Activated CD8-positive, alpha-beta memory T cell treated with anti-CD3 and anti-CD28 coated beads for 4 hours (primary cell): Measurements from ENCODE around the gene NPSR1.
"Not testable (repeated sequence)": the region's sequence is repeated elsewhere in the genome, so short reads cannot be mapped to it uniquely, and the experiment has no call there.

Experiments
- DNase-seq, 2 donors: peaks; one replicate each; pipeline ENCODE4 v3.0.0-alpha.2; 2020; ENCODE audit warnings: low read depth in 2 of 2

NPSR1 gene

DNA sequence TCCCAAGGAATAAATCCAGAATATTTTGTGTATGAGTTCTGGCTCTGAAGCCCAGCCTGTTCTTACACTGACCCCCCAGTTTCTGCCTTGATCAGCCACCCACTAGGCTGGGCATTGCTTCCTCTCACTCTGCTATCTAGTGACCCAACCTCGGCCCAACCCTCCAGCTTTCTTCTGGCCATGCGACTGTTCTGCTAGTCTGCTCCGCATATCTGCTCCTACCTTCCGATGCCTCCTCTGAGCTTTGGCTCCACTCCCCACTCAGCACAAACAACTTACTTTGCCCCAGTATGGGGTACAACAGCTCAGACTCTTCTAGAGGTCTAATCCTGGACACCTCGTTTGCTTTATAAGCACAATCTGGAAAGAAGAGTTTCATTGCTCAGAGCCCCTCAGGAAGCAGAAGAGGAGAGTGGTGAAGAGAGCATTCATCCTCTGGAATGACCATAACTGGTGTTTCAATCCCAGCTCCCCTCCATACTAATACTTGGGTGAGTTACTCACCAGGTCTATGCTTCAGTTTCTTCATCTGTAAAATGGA is 99.6 kb downstream of the NPSR1 start:
- no peak for DNase-seq

GRCh38 chr7:34758111-34758601 is 100.1 kb downstream of the NPSR1 start:
- DNase-seq: no peak

DNA sequence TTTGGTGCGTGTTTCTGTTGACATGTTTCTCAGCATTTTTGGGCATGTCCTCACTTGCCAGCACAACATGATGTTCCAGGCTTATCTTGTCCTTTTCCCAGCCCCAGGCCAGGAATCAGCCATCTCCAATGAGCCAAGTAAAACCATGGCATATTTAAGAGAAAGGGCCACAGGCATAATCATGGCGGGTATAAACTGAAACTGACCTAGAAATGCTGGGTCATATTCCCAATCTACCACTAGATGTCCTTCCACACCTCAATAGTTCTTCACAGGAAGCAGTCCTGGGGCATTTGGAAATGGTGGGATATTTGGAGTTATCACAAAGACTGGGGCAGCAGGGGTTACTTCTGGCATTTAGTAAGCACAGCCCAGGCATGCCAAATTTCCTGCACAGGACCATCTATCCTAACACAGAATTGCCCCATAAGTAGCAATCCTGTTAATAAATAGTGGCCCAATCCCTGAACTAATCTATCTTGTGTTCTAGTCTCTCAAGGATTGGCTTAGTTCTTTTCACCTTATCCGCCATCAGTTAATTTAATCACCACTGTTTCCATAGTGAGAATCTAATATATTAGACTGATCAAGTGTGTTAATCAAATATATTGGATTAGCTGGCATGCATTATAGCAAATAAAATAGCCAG is 101.6 kb downstream of the NPSR1 start:
- no peak for DNase-seq

- DNase-seq: no peak
These were observed 102.3 kb downstream of the NPSR1 start for GRCh38 chr7:34760271-34760670.

GRCh38 chr7:34761206-34761605 is 103.2 kb downstream of the NPSR1 start:
- no peak for DNase-seq

- DNase-seq: no peak
These were observed 103.6 kb downstream of the NPSR1 start for GRCh38 chr7:34761627-34762026.

DNA sequence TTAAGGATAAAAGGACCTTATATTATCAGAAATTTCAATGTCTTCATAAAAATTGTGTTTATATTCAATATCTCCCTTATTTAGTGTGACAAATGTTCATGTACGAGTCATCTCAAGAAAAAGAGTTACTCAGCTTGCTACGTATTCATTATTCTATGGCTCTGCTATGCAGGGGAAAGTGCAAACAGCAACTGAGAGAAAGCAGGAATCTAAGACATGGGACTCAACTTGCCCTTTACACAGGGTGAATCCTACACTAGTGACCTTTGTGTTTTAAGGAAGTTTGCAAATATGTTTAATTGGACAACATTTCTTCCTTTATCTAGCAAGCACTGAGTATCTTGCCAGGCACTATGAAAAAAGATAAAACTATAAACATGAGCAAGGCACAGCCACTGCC is 104.7 kb downstream of the NPSR1 start:
- DNase-seq: no peak

DNA sequence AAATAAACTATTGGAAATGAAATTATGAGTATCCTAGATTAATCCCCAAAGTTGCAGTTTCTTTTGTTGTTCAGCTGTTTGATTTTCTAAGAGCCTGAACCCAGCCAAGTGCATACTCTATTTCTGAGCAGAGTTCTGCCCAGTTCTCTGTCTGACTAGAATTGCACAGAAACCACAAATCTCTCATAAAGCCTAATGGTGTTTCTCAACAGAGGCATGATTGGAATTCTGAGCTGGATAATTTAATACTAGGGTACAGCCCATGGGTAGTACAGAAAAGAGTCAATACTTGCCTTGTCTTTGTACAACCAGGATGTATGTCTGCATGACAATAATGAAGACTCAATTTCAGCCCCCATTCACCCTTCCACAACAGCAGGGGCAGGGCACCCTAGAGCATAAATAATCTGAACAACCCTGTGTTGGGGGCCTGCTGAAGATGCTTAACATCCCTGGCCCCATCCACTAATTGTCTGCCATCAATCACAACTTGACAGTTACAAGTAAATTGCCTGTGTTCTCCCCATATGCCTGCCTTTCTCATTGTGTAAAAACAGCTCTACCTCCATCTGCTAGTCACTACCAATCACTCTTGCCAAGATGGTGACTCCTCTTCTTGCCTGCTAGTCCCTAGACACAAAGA is 114.4 kb downstream of the NPSR1 start:
- no peak for DNase-seq

- DNase-seq: no peak
These were observed 118.8 kb downstream of the NPSR1 start for GRCh38 chr7:34776748-34777358.

GRCh38 chr7:34780546-34780945 is 122.5 kb downstream of the NPSR1 start:
- DNase-seq: no peak

GRCh38 chr7:34787586-34787985 is 129.6 kb downstream of the NPSR1 start:
- DNase-seq: no peak

DNA sequence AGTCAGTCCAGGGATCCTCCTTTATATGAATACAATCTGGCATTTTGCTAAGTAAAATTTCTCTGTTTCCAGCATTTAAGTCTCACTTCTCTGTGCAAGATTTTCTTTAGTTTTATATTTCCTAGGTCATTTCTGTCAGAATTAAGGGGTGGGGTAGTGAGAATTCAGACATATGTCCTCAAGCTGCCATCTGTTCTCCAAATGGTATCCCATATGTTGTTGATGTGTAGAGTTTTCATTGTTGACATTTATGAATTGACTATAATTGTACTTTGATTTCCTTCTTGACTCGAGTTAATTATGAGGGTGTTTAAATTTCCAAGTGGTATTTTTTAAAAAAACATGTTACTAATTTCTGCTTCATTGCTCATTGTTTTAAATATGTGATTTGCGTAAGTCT is 148.8 kb downstream of the NPSR1 start:
- DNase-seq: no peak

- DNase-seq: no peak
These were observed 149.7 kb downstream of the NPSR1 start for GRCh38 chr7:34807548-34808340.

GRCh38 chr7:34814203-34814842 is 156.3 kb downstream of the NPSR1 start:
- not testable (repeated sequence) for DNase-seq

- DNase-seq: no peak
These were observed 164.0 kb downstream of the NPSR1 start for GRCh38 chr7:34821932-34822558.

DNA sequence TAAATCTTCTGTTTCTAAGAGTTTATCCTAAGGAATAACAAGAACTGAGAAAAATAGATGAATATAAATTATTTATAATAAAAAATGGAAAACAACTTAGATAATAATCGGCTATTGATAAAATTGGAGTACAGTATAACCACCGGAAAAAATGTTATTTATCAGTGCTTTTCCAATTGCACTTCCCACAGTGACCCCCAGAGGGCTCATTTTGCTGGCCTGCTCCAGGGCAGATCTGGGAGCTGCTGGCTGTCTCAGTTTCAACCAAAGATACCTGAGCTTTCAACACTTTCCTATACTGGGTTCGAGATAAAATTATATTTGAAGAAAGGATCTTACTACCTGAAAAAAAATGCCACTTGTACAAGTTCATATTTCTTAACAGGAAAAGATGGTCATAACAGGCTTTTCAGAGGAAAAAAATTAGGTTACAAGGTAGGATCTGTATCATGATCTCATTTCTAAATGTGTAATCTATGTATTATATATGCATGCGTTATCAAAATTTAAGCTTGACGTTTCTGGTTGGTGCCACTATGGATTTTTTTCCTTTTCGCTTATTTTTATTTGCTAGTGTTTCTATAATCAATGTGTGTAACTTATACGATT is 165.7 kb downstream of the NPSR1 start:
- DNase-seq: peak; percentile 9 to 19

DNA sequence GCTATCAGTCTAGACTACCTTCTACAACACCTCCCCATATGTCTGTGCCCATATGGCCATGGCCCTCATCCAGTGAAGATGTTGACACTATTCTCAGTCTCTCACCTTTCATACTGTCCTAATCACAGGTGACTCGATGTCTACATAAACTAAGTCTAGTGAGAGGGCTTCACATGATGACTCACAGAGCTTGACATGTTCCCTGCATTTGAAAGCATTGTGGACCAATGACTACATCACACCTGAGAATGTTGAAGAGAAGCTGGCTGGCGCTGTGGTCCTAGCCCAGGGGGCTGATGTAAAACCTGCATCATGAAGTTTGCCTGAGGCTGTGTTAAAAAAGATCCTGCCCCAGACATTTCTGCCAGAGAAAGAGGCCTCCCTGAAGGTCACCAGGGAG is 167.2 kb downstream of the NPSR1 start:
- no peak for DNase-seq

GRCh38 chr7:34830390-34830789 is 172.4 kb downstream of the NPSR1 start:
- DNase-seq: no peak

- no peak for DNase-seq
These were observed 173.4 kb downstream of the NPSR1 start for GRCh38 chr7:34831436-34831835.

DNA sequence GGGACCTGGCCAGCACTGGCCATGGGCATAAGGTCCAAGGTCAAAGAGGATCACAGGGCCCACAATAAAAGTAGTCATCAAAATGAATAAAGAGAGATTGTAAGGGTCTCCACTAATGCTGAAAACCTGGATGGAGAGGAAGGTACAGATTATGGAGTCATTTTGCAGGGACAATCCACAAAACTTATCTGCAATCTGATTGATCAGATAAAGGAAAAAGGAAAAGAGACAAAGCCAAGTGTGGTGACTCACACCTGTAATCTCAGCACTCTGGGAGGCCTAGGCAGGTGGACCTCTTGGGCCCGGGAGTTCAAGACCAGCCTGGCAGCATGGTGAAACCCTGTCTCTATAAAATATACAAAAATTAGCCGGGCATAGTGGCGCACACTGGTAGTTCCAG is 174.0 kb downstream of the NPSR1 start:
- no peak for DNase-seq
